Osteocyte (in vitro differentiated cells): ENCODE data around the gene SORL1-AS1.

Source experiments
- DNase-seq: peaks from one replicate; pipeline ENCODE4 v3.0.0; 2021; ENCODE audit warnings: mixed read lengths; ENCODE audit not compliant: unreplicated experiment; ENCODE audit errors: extremely low spot score
- H3K27ac Mint-ChIP-seq: one replicate; pipeline ENCODE4 v1.8.0; 2021; ENCODE audit warnings: mild to moderate bottlenecking, mixed read lengths; ENCODE audit not compliant: unreplicated experiment
- H3K27me3 Mint-ChIP-seq: one replicate; pipeline ENCODE4 v1.8.0; 2021; ENCODE audit warnings: mixed read lengths; ENCODE audit not compliant: unreplicated experiment
- H3K36me3 Mint-ChIP-seq: one replicate; pipeline ENCODE4 v1.8.0; 2021; ENCODE audit warnings: mixed read lengths; ENCODE audit not compliant: unreplicated experiment
- H3K4me1 Mint-ChIP-seq: one replicate; pipeline ENCODE4 v1.8.0; 2021; ENCODE audit warnings: mixed read lengths; ENCODE audit not compliant: unreplicated experiment
- H3K4me3 Mint-ChIP-seq: one replicate; pipeline ENCODE4 v1.8.0; 2021; ENCODE audit warnings: mild to moderate bottlenecking, moderate library complexity, mixed read lengths; ENCODE audit not compliant: unreplicated experiment
- H3K9me3 Mint-ChIP-seq: one replicate; pipeline ENCODE4 v1.8.0; 2021; ENCODE audit warnings: mixed read lengths; ENCODE audit not compliant: unreplicated experiment
- CTCF ChIP-seq: fragments of 200-600 bp; sonication (generic); IDR thresholded peaks from 2 replicates; pipeline ENCODE4 v1.5.0; 2021; ENCODE audit warnings: antibody characterized with exemption, mild to moderate bottlenecking, moderate library complexity

The SORL1-AS1 gene

GRCh38 chr11:121426476-121427399, 26.0 kb downstream of the SORL1-AS1 start:
- H3K27me3 Mint-ChIP-seq: peaks cover 46% of the 10 kb centered on the region
- H3K4me1 Mint-ChIP-seq: peaks cover 3% of the 10 kb centered on the region
- no peaks in the 10 kb centered on the region for H3K9me3 Mint-ChIP-seq
- H3K36me3 Mint-ChIP-seq: no peaks in the 10 kb centered on the region
- no peak for DNase-seq
- TF ChIP-seq CTCF: no peak
- H3K27ac Mint-ChIP-seq: no peak overlapping the region
- no peak overlapping the region for H3K4me3 Mint-ChIP-seq

DNA sequence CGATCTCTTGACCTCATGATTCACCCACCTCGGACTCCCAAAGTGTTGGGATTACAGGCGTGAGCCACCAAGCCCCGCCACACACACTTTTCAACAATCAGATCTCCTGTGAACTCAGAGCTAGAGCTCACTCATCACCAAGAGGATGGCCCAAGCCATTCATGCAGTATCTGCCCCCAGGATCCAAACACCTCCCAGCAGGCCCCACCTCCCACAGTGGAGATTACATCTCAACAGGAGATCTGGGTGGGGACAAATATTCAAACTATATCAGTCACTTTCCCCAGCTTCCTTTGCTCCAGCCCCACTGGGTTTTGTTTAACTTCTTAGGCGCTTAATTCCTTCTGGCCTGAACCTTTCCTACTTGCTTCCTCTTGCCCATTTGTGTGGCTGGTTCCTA, 26.9 kb downstream of the SORL1-AS1 start:
- Mint-ChIP-seq H3K9me3 (no peaks in the 10 kb centered on the region), H3K36me3 (no peaks in the 10 kb centered on the region), H3K4me3 (no peak overlapping the region), H3K27ac (no peak overlapping the region), H3K27me3 (peaks cover 53% of the 10 kb centered on the region), H3K4me1 (peaks cover 3% of the 10 kb centered on the region)
- no peak for TF ChIP-seq CTCF
- DNase-seq: no peak

GRCh38 chr11:121422675-121423074, 30.1 kb downstream of the SORL1-AS1 start:
- DNase-seq: no peak
- H3K4me3 Mint-ChIP-seq: no peak overlapping the region
- peaks cover 3% of the 10 kb centered on the region for H3K4me1 Mint-ChIP-seq
- H3K27ac Mint-ChIP-seq: no peak overlapping the region
- no peaks in the 10 kb centered on the region for H3K36me3 Mint-ChIP-seq
- H3K27me3 Mint-ChIP-seq: peaks cover 38% of the 10 kb centered on the region
- H3K9me3 Mint-ChIP-seq: no peaks in the 10 kb centered on the region
- TF ChIP-seq CTCF: no peak

DNA sequence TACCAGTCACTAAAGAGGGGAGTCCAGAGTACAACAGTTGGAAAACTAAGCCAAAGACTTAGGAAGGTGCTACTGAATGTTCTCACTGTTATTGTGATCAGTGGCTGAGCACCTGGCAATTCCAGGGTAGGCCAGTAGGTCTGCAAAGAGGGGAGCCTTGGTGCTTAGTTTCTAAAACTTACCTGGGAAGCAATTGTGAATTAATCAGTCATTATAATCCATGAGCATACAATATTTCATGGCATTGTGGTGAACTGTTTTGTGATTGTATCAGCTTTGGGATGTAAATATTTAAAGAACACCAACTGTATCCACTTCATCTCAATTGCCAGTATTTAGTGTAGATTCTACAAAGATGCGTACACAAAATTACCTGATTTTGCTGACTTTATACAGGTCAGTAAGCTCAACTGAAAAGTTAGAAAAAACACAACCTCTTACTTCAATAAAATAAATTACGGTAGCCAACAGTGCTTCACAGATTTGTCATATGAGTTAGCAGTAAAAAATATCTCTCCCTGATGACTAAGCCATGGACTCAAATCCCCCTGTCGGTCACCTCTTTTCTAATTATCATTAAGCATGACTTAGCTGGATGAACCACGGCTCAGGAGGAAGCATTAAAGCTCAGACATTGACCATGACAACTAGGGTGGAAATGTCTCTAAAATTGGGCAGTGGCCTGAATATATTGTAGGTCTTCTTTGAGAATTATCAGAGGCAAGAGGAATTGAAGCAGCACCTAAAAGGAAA, 31.4 kb downstream of the SORL1-AS1 start:
- Mint-ChIP-seq H3K4me3 (no peak overlapping the region), H3K36me3 (no peaks in the 10 kb centered on the region), H3K4me1 (peaks cover 6% of the 10 kb centered on the region), H3K27me3 (peaks cover 30% of the 10 kb centered on the region), H3K9me3 (no peaks in the 10 kb centered on the region), H3K27ac (no peak overlapping the region)
- no peak for DNase-seq
- no peak for TF ChIP-seq CTCF

DNA sequence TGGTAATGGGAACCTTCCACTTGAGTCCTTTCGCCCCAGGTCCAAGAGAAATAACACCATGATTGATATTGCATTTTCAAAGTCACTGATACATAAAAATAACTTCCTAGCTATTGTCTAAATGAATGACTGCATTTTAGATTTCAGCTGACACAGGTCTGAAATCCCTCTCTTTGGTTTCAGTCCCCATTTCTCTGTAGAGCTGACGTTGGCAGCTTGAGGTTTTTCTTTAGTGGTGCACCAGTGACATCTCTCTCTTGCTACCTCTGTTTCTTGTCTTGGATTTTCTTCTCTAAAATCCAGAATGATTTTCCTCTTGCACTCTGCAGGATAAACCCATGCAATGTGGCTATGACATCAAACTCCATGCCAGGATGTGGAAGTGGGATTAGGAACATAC, 32.4 kb downstream of the SORL1-AS1 start:
- Mint-ChIP-seq H3K9me3 (no peaks in the 10 kb centered on the region), H3K36me3 (no peaks in the 10 kb centered on the region), H3K27ac (no peak overlapping the region), H3K27me3 (peaks cover 25% of the 10 kb centered on the region), H3K4me3 (no peak overlapping the region), H3K4me1 (peaks cover 6% of the 10 kb centered on the region)
- TF ChIP-seq CTCF: no peak
- no peak for DNase-seq
